SK-N-SH treated with all-trans-retinoic acid at 6 μM for 48 hours (cell line): ENCODE measurements around the gene UTP20.

Source experiments
- ATAC-seq: fragments of 200-7000 bp; cut with Tn5 transposase; 3 replicates; pipeline ENCODE4 v1.9.1; 2020; ENCODE audit warnings: mild to moderate bottlenecking, moderate library complexity
- ARNTL ChIP-seq: fragments of 450-650 bp; formaldehyde crosslinking; IDR thresholded peaks from 2 replicates; pipeline ENCODE4 v1.5.0; 2020; ENCODE audit warnings: low read depth, mild to moderate bottlenecking, moderate library complexity, borderline replicate concordance
- BACH2 ChIP-seq: fragments of 250-450 bp; sonication (Bioruptor Pico); IDR thresholded peaks from 2 replicates; pipeline ENCODE4 v1.9.0; 2021; ENCODE audit warnings: mild to moderate bottlenecking, borderline replicate concordance
- CREB5 ChIP-seq: fragments of 250-450 bp; sonication (Bioruptor Pico); IDR thresholded peaks from 2 replicates; pipeline ENCODE4 v1.5.1; 2020; ENCODE audit warnings: low read depth, mild to moderate bottlenecking, moderate library complexity
- CSDC2 ChIP-seq: fragments of 250-450 bp; sonication (Bioruptor Pico); IDR thresholded peaks from 2 replicates; pipeline ENCODE4 v1.5.0; 2020; ENCODE audit warnings: mild to moderate bottlenecking, moderate library complexity
- CSRNP3 ChIP-seq: fragments of 250-450 bp; sonication (Bioruptor Pico); IDR thresholded peaks from 2 replicates; pipeline ENCODE4 v1.5.1; 2021; ENCODE audit warnings: mild to moderate bottlenecking, moderate library complexity
- GLIS3 ChIP-seq: fragments of 250-450 bp; sonication (Bioruptor Pico); IDR thresholded peaks from 2 replicates; pipeline ENCODE4 v1.5.0; 2020; ENCODE audit warnings: mild to moderate bottlenecking, moderate library complexity
- ISL1 ChIP-seq: fragments of 250-450 bp; sonication (Bioruptor Pico); IDR thresholded peaks from 2 replicates; pipeline ENCODE4 v2.1.2; 2022; ENCODE audit warnings: mild to moderate bottlenecking, moderate library complexity
- OSR1 ChIP-seq: fragments of 250-450 bp; sonication (Bioruptor Pico); IDR thresholded peaks from 2 replicates; pipeline ENCODE4 v1.8.0; 2022; ENCODE audit warnings: moderate library complexity, mild to moderate bottlenecking, inconsistent platforms
- PATZ1 ChIP-seq: fragments of 250-450 bp; sonication (Bioruptor Pico); IDR thresholded peaks from 2 replicates; pipeline ENCODE4 v1.8.0; 2020; ENCODE audit warnings: mild to moderate bottlenecking, moderate library complexity, borderline replicate concordance
- POU6F1 ChIP-seq: fragments of 250-450 bp; sonication (Bioruptor Pico); IDR thresholded peaks from 2 replicates; pipeline ENCODE4 v1.8.0; 2021; ENCODE audit warnings: low read depth, mild to moderate bottlenecking, moderate library complexity, borderline replicate concordance
- RARB ChIP-seq: fragments of 250-450 bp; sonication (Bioruptor Pico); IDR thresholded peaks from 2 replicates; pipeline ENCODE4 v1.8.0; 2021; ENCODE audit warnings: mild to moderate bottlenecking, moderate library complexity
- SNAI2 ChIP-seq: fragments of 250-450 bp; sonication (Bioruptor Pico); IDR thresholded peaks from 2 replicates; pipeline ENCODE4 v1.5.0; 2020; ENCODE audit warnings: mild to moderate bottlenecking, moderate library complexity
- TCF4 ChIP-seq: fragments of 250-450 bp; sonication (Bioruptor Pico); IDR thresholded peaks from 2 replicates; pipeline ENCODE4 v1.8.0; 2021; ENCODE audit warnings: mild to moderate bottlenecking, moderate library complexity, borderline replicate concordance
- TOX ChIP-seq: fragments of 250-450 bp; sonication (Bioruptor Pico); IDR thresholded peaks from 2 replicates; pipeline ENCODE4 v1.8.0; 2021; ENCODE audit warnings: mild to moderate bottlenecking, moderate library complexity, borderline replicate concordance
- ZC3H10 ChIP-seq: fragments of 250-450 bp; sonication (Bioruptor Pico); IDR thresholded peaks from 2 replicates; pipeline ENCODE4 v1.5.1; 2021; ENCODE audit warnings: mild to moderate bottlenecking, moderate library complexity
- ZFP3 ChIP-seq: fragments of 250-450 bp; sonication (Bioruptor Pico); IDR thresholded peaks from 2 replicates; pipeline ENCODE4 v1.5.0; 2020; ENCODE audit warnings: mild to moderate bottlenecking, moderate library complexity
- ZFP30 ChIP-seq: fragments of 450-650 bp; formaldehyde crosslinking; IDR thresholded peaks from 2 replicates; pipeline ENCODE4 v1.5.0; 2022; ENCODE audit warnings: mild to moderate bottlenecking, moderate library complexity
- ZNF565 ChIP-seq: fragments of 450-650 bp; formaldehyde crosslinking; conservative IDR thresholded peaks from 2 replicates; pipeline ENCODE4 v1.5.0; 2020; ENCODE audit warnings: low read depth, mild to moderate bottlenecking, moderate library complexity
- ZNF70 ChIP-seq: fragments of 450-650 bp; formaldehyde crosslinking; IDR thresholded peaks from 2 replicates; pipeline ENCODE4 v1.5.0; 2020; ENCODE audit warnings: mild to moderate bottlenecking, moderate library complexity
- ZNF8 ChIP-seq: fragments of 450-650 bp; formaldehyde crosslinking; IDR thresholded peaks from 2 replicates; pipeline ENCODE4 v1.5.0; 2020; ENCODE audit warnings: mild to moderate bottlenecking, moderate library complexity

UTP20 gene

GRCh38 chr12:101305226-101305779 is 25.4 kb downstream of the UTP20 start:
- no peak for ATAC-seq
- TF ChIP-seq CSDC2 (CRISPR knock-in tag) (no peak), ZNF565 (CRISPR knock-in tag) (no peak), PATZ1 (CRISPR knock-in tag) (no peak), GLIS3 (no peak), ARNTL (CRISPR knock-in tag) (no peak), ZC3H10 (CRISPR knock-in tag) (no peak)

GRCh38 chr12:101305794-101306193 is 25.9 kb downstream of the UTP20 start:
- no peak for ATAC-seq
- no peak for TF ChIP-seq ZNF8
- TF ChIP-seq ZNF70 (CRISPR knock-in tag): no peak
- TF ChIP-seq CSDC2 (CRISPR knock-in tag): no peak
- no peak for TF ChIP-seq ZC3H10 (CRISPR knock-in tag)
- no peak for TF ChIP-seq RARB (CRISPR knock-in tag)
- no peak for TF ChIP-seq POU6F1 (CRISPR knock-in tag)
- no peak for TF ChIP-seq ZFP30 (CRISPR knock-in tag)

GRCh38 chr12:101322480-101322879 is 42.6 kb downstream of the UTP20 start:
- TF ChIP-seq POU6F1 (CRISPR knock-in tag) (no peak), CSDC2 (CRISPR knock-in tag) (no peak), ARNTL (CRISPR knock-in tag) (no peak), ZFP30 (CRISPR knock-in tag) (no peak), TCF4 (no peak), ZFP3 (CRISPR knock-in tag) (no peak)
- no peak for ATAC-seq

- no peak for TF ChIP-seq BACH2 (CRISPR knock-in tag)
- TF ChIP-seq PATZ1 (CRISPR knock-in tag): no peak
- no peak for TF ChIP-seq OSR1 (CRISPR knock-in tag)
- no peak for TF ChIP-seq ZNF8
- TF ChIP-seq CSRNP3: no peak
- TF ChIP-seq ZNF565 (CRISPR knock-in tag): no peak
- TF ChIP-seq ISL1 (CRISPR knock-in tag): no peak
- no peak for TF ChIP-seq ZFP3 (CRISPR knock-in tag)
- no peak for TF ChIP-seq SNAI2
- no peak for TF ChIP-seq CREB5 (CRISPR knock-in tag)
- TF ChIP-seq RARB (CRISPR knock-in tag): no peak
- TF ChIP-seq TOX (CRISPR knock-in tag): no peak
- ATAC-seq: no peak
Observed at GRCh38 chr12:101323255-101323654, 43.4 kb downstream of the UTP20 start.
